HG03159 (cell line): ENCODE data around the gene CTNNAL1.

Experiments
- ATAC-seq: cut with Tn5 transposase; IDR thresholded peaks from one replicate; pipeline ENCODE4 v1.9.1; 2021; ENCODE audit warnings: mild to moderate bottlenecking, moderate library complexity; ENCODE audit not compliant: unreplicated experiment

CTNNAL1 gene

GRCh38 chr9:108894225-108894997, 118.9 kb downstream of the CTNNAL1 start:
- no peak for ATAC-seq
